ENCODE data around the gene RORC. TPM values are rescaled to one million over a fixed set of nuclear protein-coding genes. Genes with fewer than 3 reads are reported as not detected.

The RORC gene
- total RNA-seq, 1 experiment from 2014 or later: 0.26 TPM

DNA sequence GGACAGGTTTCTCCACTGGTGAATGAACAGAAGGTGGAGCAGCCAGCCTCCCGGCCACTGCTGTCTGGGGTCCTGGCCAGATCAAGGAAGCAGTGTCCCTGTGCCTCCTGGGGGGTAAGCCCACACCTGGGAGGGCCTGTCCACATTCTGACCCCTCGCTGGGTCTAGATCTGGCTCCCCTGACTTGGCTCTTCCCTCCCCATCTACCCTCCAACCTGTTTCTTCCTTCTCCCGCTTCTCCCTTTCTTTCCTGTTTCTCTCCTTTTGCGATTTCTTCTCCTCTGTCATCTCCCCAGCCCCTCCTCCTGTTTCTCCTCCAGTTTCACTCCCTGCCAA lies 378 bp downstream of the RORC start:
- Histone ChIP-seq H3K9me3 (ENCODE audit: low read length) (no peaks in the 10 kb centered on the region), H4K20me1 (ENCODE audit: low read length) (no peaks in the 10 kb centered on the region), H3K4me3 (ENCODE audit: low read length) (no peak overlapping the region), H3K4me2 (ENCODE audit: low read length) (no peak overlapping the region), H3K9me2 (replicated peaks; ENCODE audit: low read length) (no peaks in the 10 kb centered on the region), H3K27me3 (ENCODE audit: low read length) (no peaks in the 10 kb centered on the region), H3K27ac (ENCODE audit: low read length) (no peak overlapping the region), H3K4me1 (ENCODE audit: insufficient read depth, low read length) (peaks cover 13% of the 10 kb centered on the region), H3K79me2 (ENCODE audit: low read length) (no peaks in the 10 kb centered on the region), H3F3A (ENCODE audit: low read length, unreplicated experiment) (no peaks in the 10 kb centered on the region), H2AFZ (ENCODE audit: low read length) (no peak overlapping the region), H3K36me3 (ENCODE audit: low read depth, low read length) (no peaks in the 10 kb centered on the region), H3K9ac (ENCODE audit: low read length) (no peak overlapping the region)
- DNase-seq (no peak), ATAC-seq (no peak)
- ChIA-PET CTCF (interaction anchor here (0.7 kb wide), 1 partner anchor 172 kb away, joined by 4 read pairs; no protein-coding TSS in a partner anchor), POLR2A (ENCODE audit: unreplicated experiment) (no interaction called here)
- intact Hi-C loops (cut with micrococcal nuclease): loop anchor here (10.0 kb wide), 2 partner anchors 216 to 486 kb away; partner anchors contain the start of genes RFX5 and SNX27
- TF ChIP-seq EZH2phosphoT487 (IDR thresholded peaks at IDR 0.05; ENCODE audit: borderline replicate concordance, low read length) (no peak), CTCF (conservative IDR thresholded peaks at IDR 0.05; ENCODE audit: low read depth, low read length) (no peak), EZH2 (IDR thresholded peaks at IDR 0.05; ENCODE audit: low read length, unreplicated experiment) (no peak)
- no TSS peak for BruUV-seq (replicated peaks)

GRCh38 chr1:151830055-151830454 lies 1.5 kb downstream of the RORC start:
- ATAC-seq (no peak), DNase-seq (no peak)
- Histone ChIP-seq H3K27me3 (ENCODE audit: low read length) (no peaks in the 10 kb centered on the region), H4K20me1 (ENCODE audit: low read length) (no peaks in the 10 kb centered on the region), H3K9me3 (ENCODE audit: low read length) (no peaks in the 10 kb centered on the region), H3K4me1 (ENCODE audit: insufficient read depth, low read length) (peaks cover 8% of the 10 kb centered on the region; the same call in 1 of the 2 replicates), H2AFZ (ENCODE audit: low read length) (no peak overlapping the region), H3K27ac (ENCODE audit: low read length) (no peak overlapping the region), H3K9ac (ENCODE audit: low read length) (no peak overlapping the region), H3K9me2 (replicated peaks; ENCODE audit: low read length) (no peaks in the 10 kb centered on the region), H3K79me2 (ENCODE audit: low read length) (no peaks in the 10 kb centered on the region), H3K4me3 (ENCODE audit: low read length) (no peak overlapping the region), H3K36me3 (ENCODE audit: low read depth, low read length) (no peaks in the 10 kb centered on the region), H3F3A (ENCODE audit: low read length, unreplicated experiment) (no peaks in the 10 kb centered on the region), H3K4me2 (ENCODE audit: low read length) (no peak overlapping the region)
- TF ChIP-seq EZH2phosphoT487 (IDR thresholded peaks at IDR 0.05; ENCODE audit: borderline replicate concordance, low read length) (no peak), CTCF (conservative IDR thresholded peaks at IDR 0.05; ENCODE audit: low read depth, low read length) (no peak), EZH2 (IDR thresholded peaks at IDR 0.05; ENCODE audit: low read length, unreplicated experiment) (no peak)
- BruUV-seq (replicated peaks): no TSS peak
- POLR2A ChIA-PET (ENCODE audit: unreplicated experiment): interaction anchor here (0.5 kb wide), 1 partner anchor 9 kb away, joined by 3 read pairs; no protein-coding TSS in a partner anchor
- CTCF ChIA-PET: interaction anchor here (0.6 kb wide), 2 partner anchors 10 to 115 kb away, joined by 3 read pairs; partner anchors contain the start of gene C2CD4D
- intact Hi-C loops (cut with micrococcal nuclease): loop anchor here (10.0 kb wide), 2 partner anchors 215 to 485 kb away; partner anchors contain the start of genes RFX5 and SNX27

- intact Hi-C loops (cut with micrococcal nuclease): loop anchor here (10.0 kb wide), 2 partner anchors 215 to 485 kb away; partner anchors contain the start of genes RFX5 and SNX27
- Histone ChIP-seq H3K27me3 (ENCODE audit: low read length) (no peaks in the 10 kb centered on the region), H3K9ac (ENCODE audit: low read length) (no peak overlapping the region), H3K9me2 (replicated peaks; ENCODE audit: low read length) (no peaks in the 10 kb centered on the region), H2AFZ (ENCODE audit: low read length) (peak overlapping the region; percentile 49; the same call in 1 of the 2 replicates), H3K4me3 (ENCODE audit: low read length) (no peak overlapping the region; the same call in 1 of the 2 replicates), H3K27ac (ENCODE audit: low read length) (no peak overlapping the region), H3K36me3 (ENCODE audit: low read depth, low read length) (no peaks in the 10 kb centered on the region), H3K9me3 (ENCODE audit: low read length) (no peaks in the 10 kb centered on the region), H3F3A (ENCODE audit: low read length, unreplicated experiment) (no peaks in the 10 kb centered on the region), H4K20me1 (ENCODE audit: low read length) (no peaks in the 10 kb centered on the region), H3K4me1 (ENCODE audit: insufficient read depth, low read length) (peaks cover 8% of the 10 kb centered on the region; the same call in 1 of the 2 replicates), H3K79me2 (ENCODE audit: low read length) (no peaks in the 10 kb centered on the region), H3K4me2 (ENCODE audit: low read length) (peak overlapping the region; percentile 46; the same call in 1 of the 2 replicates)
- BruUV-seq (replicated peaks): no TSS peak
- no peak for TF ChIP-seq EZH2 (IDR thresholded peaks at IDR 0.05; ENCODE audit: low read length, unreplicated experiment)
- TF ChIP-seq CTCF (conservative IDR thresholded peaks at IDR 0.05; ENCODE audit: low read depth, low read length): no peak
- TF ChIP-seq EZH2phosphoT487 (IDR thresholded peaks at IDR 0.05; ENCODE audit: borderline replicate concordance, low read length): no peak
- ATAC-seq (no peak), DNase-seq (no peak)
- CTCF ChIA-PET: no interaction called here
- POLR2A ChIA-PET (ENCODE audit: unreplicated experiment): no interaction called here
Measured at GRCh38 chr1:151829352-151830046, 2.1 kb downstream of the RORC start.
